Testis (tissue), 3 donors: ENCODE results near the gene RMND1. TPM values are rescaled to one million over a fixed set of nuclear protein-coding genes. Genes with fewer than 3 reads are reported as not detected.

Experiments used
- DNase-seq: peaks from one replicate; pipeline ENCODE4 v3.0.0-alpha.2; 2019
- H3K27ac ChIP-seq, 2 donors: fragments of 200-600 bp; sonication (generic); one replicate each; pipeline ENCODE4 v1.5.1; 2019
- H3K27me3 ChIP-seq: fragments of 200-600 bp; sonication (generic); one replicate; pipeline ENCODE4 v1.5.1; 2019
- H3K36me3 ChIP-seq: fragments of 200-600 bp; sonication (generic); one replicate; pipeline ENCODE4 v1.5.1; 2017; ENCODE audit warnings: low read depth; ENCODE audit errors: missing control alignments
- H3K4me1 ChIP-seq: fragments of 200-600 bp; sonication (generic); one replicate; pipeline ENCODE4 v1.5.1; 2019
- H3K4me3 ChIP-seq, 2 donors: fragments of 200-600 bp; sonication (generic); one replicate each; pipeline ENCODE4 v1.5.1; 2017 to 2019
- H3K9me3 ChIP-seq: fragments of 200-600 bp; sonication (generic); one replicate; pipeline ENCODE4 v1.5.1; 2017
- POLR2A ChIP-seq: fragments of 450-650 bp; IDR thresholded peaks from one replicate; pipeline ENCODE4 v1.6.1; 2017; ENCODE audit warnings: antibody characterized with exemption, mild to moderate bottlenecking, moderate library complexity
- WGBS, 2 donors: methylation state at CpG; one replicate each; pipeline ENCODE4 v1.1.5; 2018; 5-methylcytosine and 5-hydroxymethylcytosine counted together
- intact Hi-C: fragments of 100-400 bp; cut with DNase I; formaldehyde crosslinking; loops from one replicate; pipeline ENCODE4 v1.15.1; 2023; ENCODE audit warnings: low total_unique reads
- polyA plus RNA-seq: library from polyadenylated mRNA; stranded (reverse); fragments of 350-450 nt; fragmentation: Illumina TruSeq; extraction: RNeasy Lipid Tissue Mini Kit (QIAGEN cat#74804); gene quantifications from one replicate; pipeline ENCODE4 v1.2.3, GENCODE V29; 2014; ENCODE audit warnings: low read depth, low replicate concordance; ENCODE audit not compliant: insufficient read depth
- total RNA-seq, 2 donors: library from RNA; depleted of rRNA; stranded (reverse); fragments of >200 nt; gene quantifications; one replicate each; pipeline ENCODE4 v1.2.3, GENCODE V29; 2016
- TF ChIP-seq, protein P1 (sequence below), 3 experiments: fragments of 450-650 bp in 2 of 3; fragments of 200-600 bp in 1 of 3; sonication (generic) in 1 of 3; IDR thresholded peaks; one replicate each; pipeline ENCODE4 v1.5.1; 2016 to 2019; ENCODE audit warnings: antibody characterized with exemption in 3 of 3, mild to moderate bottlenecking in 2 of 3, moderate library complexity in 1 of 3

The RMND1 gene
- total and polyA plus RNA-seq, 3 donors from 2014 or later: 16.9 to 25.0 (median 23.8) TPM

DNA sequence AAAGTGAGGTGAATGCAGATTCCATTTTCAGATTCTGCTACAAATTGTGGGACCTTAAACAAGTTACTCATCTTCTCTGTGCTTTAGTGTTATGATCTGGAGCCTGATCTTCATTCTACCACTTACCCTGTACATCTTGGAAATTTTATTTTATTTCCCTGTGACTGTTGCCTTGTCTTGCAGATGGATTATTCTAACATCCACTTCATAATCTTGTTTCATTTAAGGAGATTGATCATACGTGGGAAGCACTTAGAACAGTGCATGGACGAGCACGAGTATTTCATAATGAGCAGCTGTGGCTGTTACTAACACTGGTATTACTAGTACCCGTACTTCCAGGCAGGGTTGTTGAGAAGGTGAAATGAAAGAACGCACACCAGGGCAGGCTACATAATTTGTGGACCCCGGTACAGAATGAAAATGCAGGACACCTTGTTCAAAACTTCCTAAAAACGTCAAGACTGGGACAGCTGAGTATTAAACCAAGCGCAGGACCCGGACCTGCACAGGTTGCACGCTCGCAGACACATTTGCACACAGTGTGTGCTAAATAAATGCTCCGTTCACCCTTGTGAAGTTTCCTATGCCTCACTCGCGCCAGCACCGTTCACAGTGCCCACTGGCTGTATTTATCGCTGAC lies 41.4 kb upstream of the RMND1 start:
- H3K27ac ChIP-seq: no peak overlapping the region
- H3K27me3 ChIP-seq: no peaks in the 10 kb centered on the region
- intact Hi-C loops: no loop called here
- no peaks in the 10 kb centered on the region for H3K9me3 ChIP-seq
- peaks cover 7% of the 10 kb centered on the region for H3K4me1 ChIP-seq
- H3K4me3 ChIP-seq: peak overlapping the region; percentile 53 to 79
- DNase-seq: peak; percentile 19
- WGBS, 2 donors: 16 to 19% methylated on average over 16 of the region's 16 CpGs
- no peaks in the 10 kb centered on the region for H3K36me3 ChIP-seq
- TF ChIP-seq, protein P1, sequence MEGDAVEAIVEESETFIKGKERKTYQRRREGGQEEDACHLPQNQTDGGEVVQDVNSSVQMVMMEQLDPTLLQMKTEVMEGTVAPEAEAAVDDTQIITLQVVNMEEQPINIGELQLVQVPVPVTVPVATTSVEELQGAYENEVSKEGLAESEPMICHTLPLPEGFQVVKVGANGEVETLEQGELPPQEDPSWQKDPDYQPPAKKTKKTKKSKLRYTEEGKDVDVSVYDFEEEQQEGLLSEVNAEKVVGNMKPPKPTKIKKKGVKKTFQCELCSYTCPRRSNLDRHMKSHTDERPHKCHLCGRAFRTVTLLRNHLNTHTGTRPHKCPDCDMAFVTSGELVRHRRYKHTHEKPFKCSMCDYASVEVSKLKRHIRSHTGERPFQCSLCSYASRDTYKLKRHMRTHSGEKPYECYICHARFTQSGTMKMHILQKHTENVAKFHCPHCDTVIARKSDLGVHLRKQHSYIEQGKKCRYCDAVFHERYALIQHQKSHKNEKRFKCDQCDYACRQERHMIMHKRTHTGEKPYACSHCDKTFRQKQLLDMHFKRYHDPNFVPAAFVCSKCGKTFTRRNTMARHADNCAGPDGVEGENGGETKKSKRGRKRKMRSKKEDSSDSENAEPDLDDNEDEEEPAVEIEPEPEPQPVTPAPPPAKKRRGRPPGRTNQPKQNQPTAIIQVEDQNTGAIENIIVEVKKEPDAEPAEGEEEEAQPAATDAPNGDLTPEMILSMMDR (IDR thresholded peaks at IDR 0.05): no peak
- no peak for TF ChIP-seq POLR2A

DNA sequence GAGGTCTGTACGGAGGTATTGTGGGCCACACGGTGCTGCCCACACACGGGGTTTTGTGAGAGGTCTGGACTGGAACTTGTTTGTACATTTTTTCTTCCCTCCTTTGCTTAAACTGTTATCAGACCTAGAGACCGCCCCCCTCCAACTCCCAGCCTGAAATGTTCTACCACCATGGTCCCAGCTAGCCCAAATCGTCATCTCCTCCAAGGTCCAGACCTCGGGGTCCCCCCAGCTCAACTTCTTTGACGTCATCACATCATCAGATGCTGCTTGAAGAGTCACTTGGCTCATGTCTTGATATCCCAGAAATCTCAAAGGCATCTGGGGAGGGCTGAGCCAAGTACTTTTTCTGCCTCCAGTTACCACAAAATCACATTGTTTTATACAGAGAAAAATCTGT lies 39.1 kb upstream of the RMND1 start:
- H3K27me3 ChIP-seq: no peaks in the 10 kb centered on the region
- no peak for DNase-seq
- TF ChIP-seq, protein P1 (IDR thresholded peaks at IDR 0.05): no peak
- TF ChIP-seq POLR2A: no peak
- intact Hi-C loops: no loop called here
- H3K36me3 ChIP-seq: no peaks in the 10 kb centered on the region
- peaks cover 7% of the 10 kb centered on the region for H3K4me1 ChIP-seq
- WGBS, 2 donors: 84 to 85% methylated on average over 7 of the region's 7 CpGs
- H3K4me3 ChIP-seq: no peak overlapping the region
- H3K9me3 ChIP-seq: no peaks in the 10 kb centered on the region
- H3K27ac ChIP-seq: no peak overlapping the region

DNA sequence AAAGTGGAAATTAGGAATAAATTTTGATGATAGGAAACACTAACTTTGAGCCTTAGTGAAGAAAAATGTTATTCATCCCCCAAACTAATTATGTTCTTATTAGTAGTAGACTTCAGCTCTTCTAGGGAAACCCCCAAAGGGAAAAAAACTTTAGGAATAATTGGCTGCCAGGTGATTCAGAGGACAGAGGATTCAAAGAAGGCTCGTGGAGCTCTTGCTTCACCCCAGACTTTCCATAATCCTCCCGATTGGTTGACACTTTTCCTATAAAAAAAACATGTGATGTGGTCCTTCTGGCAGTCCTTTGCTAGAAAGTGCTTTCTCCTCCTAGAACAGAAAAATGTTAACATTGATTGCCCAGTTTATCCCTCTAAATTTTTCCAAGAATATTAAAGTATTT lies 36.3 kb upstream of the RMND1 start:
- DNase-seq: no peak
- intact Hi-C loops: no loop called here
- Histone ChIP-seq H3K4me3 (no peak overlapping the region), H3K9me3 (no peaks in the 10 kb centered on the region), H3K4me1 (peaks cover 3% of the 10 kb centered on the region), H3K27ac (no peak overlapping the region), H3K36me3 (no peaks in the 10 kb centered on the region), H3K27me3 (no peaks in the 10 kb centered on the region)
- WGBS, 2 donors: 67 to 73% methylated on average over 2 of the region's 2 CpGs
- TF ChIP-seq POLR2A: no peak
- TF ChIP-seq, protein P1 (IDR thresholded peaks at IDR 0.05): no peak

DNA sequence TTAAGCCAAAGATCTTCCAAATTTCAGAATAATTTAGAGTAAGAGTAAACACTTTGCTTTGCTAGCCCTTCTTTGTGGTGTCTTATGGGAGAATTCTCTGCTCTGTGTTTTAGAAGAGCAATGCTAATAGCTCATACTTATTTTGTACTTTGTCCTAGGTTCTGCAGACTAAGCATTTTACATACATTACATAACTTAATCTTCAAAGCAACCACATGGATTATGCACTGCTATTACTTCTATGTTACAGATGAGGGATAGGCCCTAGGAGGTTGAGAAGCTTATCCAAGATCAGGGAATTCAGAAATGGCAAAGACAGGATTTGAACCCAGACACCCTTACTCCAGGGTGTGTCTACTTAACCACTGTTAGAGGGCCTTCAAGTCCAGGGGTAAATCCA lies 32.1 kb upstream of the RMND1 start:
- Histone ChIP-seq H3K4me1 (no peaks in the 10 kb centered on the region), H3K4me3 (no peak overlapping the region), H3K36me3 (no peaks in the 10 kb centered on the region), H3K9me3 (no peaks in the 10 kb centered on the region), H3K27ac (no peak overlapping the region), H3K27me3 (no peaks in the 10 kb centered on the region)
- no peak for DNase-seq
- intact Hi-C loops: no loop called here
- no peak for TF ChIP-seq POLR2A
- TF ChIP-seq, protein P1 (IDR thresholded peaks at IDR 0.05): no peak

DNA sequence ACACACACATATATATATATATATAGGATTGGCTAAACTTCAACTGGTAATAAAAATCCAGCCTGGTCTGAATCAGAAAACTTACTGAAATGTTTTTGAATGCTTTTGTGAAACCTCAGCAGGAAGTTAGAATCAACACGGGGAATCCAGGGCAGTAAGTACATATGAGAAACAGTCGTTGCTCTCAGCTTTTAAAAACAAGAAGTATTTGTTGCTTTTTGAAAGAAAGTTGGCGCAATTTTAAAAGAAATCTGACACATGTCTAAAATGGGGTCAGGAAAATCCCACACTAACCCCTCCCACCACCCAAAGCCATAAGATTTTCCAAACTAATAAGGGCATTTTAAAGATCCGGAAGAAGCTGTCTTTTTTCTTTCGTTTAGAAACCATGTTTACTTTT lies 30.4 kb upstream of the RMND1 start:
- WGBS, 2 donors: 38 to 48% methylated on average over 5 of the region's 5 CpGs

More for the DNA sequence above, 30.4 kb upstream of the RMND1 start:
- Histone ChIP-seq H3K27me3 (no peaks in the 10 kb centered on the region), H3K4me1 (no peaks in the 10 kb centered on the region), H3K36me3 (no peaks in the 10 kb centered on the region), H3K4me3 (peak overlapping the region in 1 of 2 donors; percentile 7), H3K27ac (no peak overlapping the region), H3K9me3 (no peaks in the 10 kb centered on the region)
- no peak for DNase-seq
- TF ChIP-seq, protein P1 (IDR thresholded peaks at IDR 0.05): no peak
- TF ChIP-seq POLR2A: no peak
- intact Hi-C loops: no loop called here
